GM23338 (cell line): ENCODE measurements around the gene FBXL20. TPM values are rescaled to one million over a fixed set of nuclear protein-coding genes. Genes with fewer than 3 reads are reported as not detected.

Source experiments
- ATAC-seq: fragments of 200-7000 bp; cut with Tn5 transposase; 3 replicates; pipeline ENCODE4 v1.9.1; 2020
- DNase-seq: peaks from one replicate; pipeline ENCODE4 v3.0.0-alpha.2; 2015; ENCODE audit warnings: low spot score
- H2AFZ ChIP-seq: fragments of 200-600 bp; sonication (generic); 2 replicates; pipeline ENCODE4 v1.8.0; 2016; ENCODE audit warnings: antibody characterized with exemption, mild to moderate bottlenecking, moderate library complexity
- H3F3A ChIP-seq: fragments of 200-600 bp; sonication (generic); replicated peaks from 2 replicates; pipeline ENCODE4 v1.8.0; 2017; ENCODE audit warnings: antibody characterized with exemption, mixed run types, low read depth
- H3K27ac ChIP-seq: fragments of 200-600 bp; sonication (generic); 2 replicates; pipeline ENCODE4 v1.6.1; 2016; ENCODE audit warnings: low read depth
- H3K27me3 ChIP-seq: fragments of 200-600 bp; sonication (generic); 2 replicates; pipeline ENCODE4 v1.8.0; 2016; ENCODE audit warnings: mild to moderate bottlenecking, mixed run types, moderate library complexity; ENCODE audit not compliant: insufficient read depth
- H3K36me3 ChIP-seq: fragments of 200-600 bp; sonication (generic); 2 replicates; pipeline ENCODE4 v1.8.0; 2016; ENCODE audit warnings: mild to moderate bottlenecking; ENCODE audit not compliant: insufficient read depth
- H3K4me1 ChIP-seq: fragments of 200-600 bp; sonication (generic); 2 replicates; pipeline ENCODE4 v1.8.0; 2016; ENCODE audit warnings: mild to moderate bottlenecking, moderate library complexity; ENCODE audit not compliant: insufficient read depth
- H3K4me2 ChIP-seq: fragments of 200-600 bp; sonication (generic); 2 replicates; pipeline ENCODE4 v1.7.1; 2017; ENCODE audit warnings: mixed run types
- H3K4me3 ChIP-seq: fragments of 200-600 bp; sonication (generic); 2 replicates; pipeline ENCODE4 v1.6.1; 2016; ENCODE audit warnings: mixed run types
- H3K79me2 ChIP-seq: fragments of 200-600 bp; sonication (generic); replicated peaks from 2 replicates; pipeline ENCODE4 v1.8.0; 2017; ENCODE audit warnings: mild to moderate bottlenecking; ENCODE audit not compliant: insufficient read depth
- H3K9me2 ChIP-seq: fragments of 200-600 bp; sonication (generic); 2 replicates; pipeline ENCODE4 v1.8.0; 2017; ENCODE audit not compliant: insufficient read depth
- H4K20me1 ChIP-seq: fragments of 200-600 bp; sonication (generic); replicated peaks from 2 replicates; pipeline ENCODE4 v1.8.0; 2017; ENCODE audit warnings: mild to moderate bottlenecking; ENCODE audit not compliant: insufficient read depth
- H3K27ac Mint-ChIP-seq: 2 replicates; pipeline ENCODE4 v1.8.0; 2020; ENCODE audit warnings: inconsistent platforms, mild to moderate bottlenecking, moderate library complexity, mixed read lengths
- H3K27me3 Mint-ChIP-seq: 3 replicates; pipeline ENCODE4 v1.8.0; 2022; ENCODE audit warnings: low read depth, mild to moderate bottlenecking, moderate library complexity, mixed read lengths, inconsistent platforms; ENCODE audit not compliant: insufficient read depth, poor library complexity
- H3K36me3 Mint-ChIP-seq: 3 replicates; pipeline ENCODE4 v1.8.0; 2021; ENCODE audit warnings: low read depth, mild to moderate bottlenecking, inconsistent platforms, moderate library complexity, mixed read lengths
- H3K4me1 Mint-ChIP-seq: 3 replicates; pipeline ENCODE4 v1.8.0; 2020; ENCODE audit warnings: mild to moderate bottlenecking, inconsistent platforms, mixed read lengths
- H3K4me3 Mint-ChIP-seq: 3 replicates; pipeline ENCODE4 v1.8.0; 2021; ENCODE audit warnings: moderate library complexity, mild to moderate bottlenecking, inconsistent platforms, mixed read lengths
- H3K9me3 Mint-ChIP-seq: 3 replicates; pipeline ENCODE4 v1.8.0; 2020; ENCODE audit warnings: moderate library complexity, mild to moderate bottlenecking, inconsistent platforms, mixed read lengths
- CREB1 ChIP-seq: fragments of 250-450 bp; sonication (Bioruptor Pico); IDR thresholded peaks from 2 replicates; pipeline ENCODE4 v1.5.0; 2020; ENCODE audit warnings: low read depth, mild to moderate bottlenecking, moderate library complexity
- ETS1 ChIP-seq: IDR thresholded peaks from 2 replicates; pipeline ENCODE4 v1.6.1; 2016; ENCODE audit warnings: antibody characterized with exemption
- EZH2phosphoT487 ChIP-seq: fragments of 200-600 bp; sonication (generic); IDR thresholded peaks from one replicate; pipeline ENCODE4 v1.8.1; 2018; ENCODE audit warnings: antibody characterized with exemption; ENCODE audit not compliant: unreplicated experiment
- JUNB ChIP-seq: IDR thresholded peaks from one replicate; pipeline ENCODE4 v1.6.1; 2016; ENCODE audit warnings: antibody characterized with exemption; ENCODE audit not compliant: unreplicated experiment
- NANOG ChIP-seq: IDR thresholded peaks from 2 replicates; pipeline ENCODE4 v1.6.1; 2016; ENCODE audit warnings: antibody characterized with exemption, borderline replicate concordance
- POLR2AphosphoS5 ChIP-seq: IDR thresholded peaks from 2 replicates; pipeline ENCODE4 v1.6.1; 2016; ENCODE audit warnings: antibody characterized with exemption, low read depth
- STAT1 ChIP-seq: IDR thresholded peaks from one replicate; pipeline ENCODE4 v1.6.1; 2016; ENCODE audit warnings: antibody characterized with exemption; ENCODE audit not compliant: unreplicated experiment
- ZNF114 ChIP-seq: fragments of 250-450 bp; sonication (Bioruptor Pico); IDR thresholded peaks from 2 replicates; pipeline ENCODE4 v1.5.0; 2020; ENCODE audit warnings: mild to moderate bottlenecking, moderate library complexity
- ZNF331 ChIP-seq: fragments of 250-450 bp; sonication (Bioruptor Pico); IDR thresholded peaks from 2 replicates; pipeline ENCODE4 v1.5.0; 2020; ENCODE audit warnings: low read depth, mild to moderate bottlenecking, moderate library complexity
- polyA plus RNA-seq: library from polyadenylated mRNA; unstranded; fragments of >200 nt; fragmentation: Nextera tagmentation; extraction: Ambion mirVana; gene quantifications from 2 replicates; pipeline ENCODE4 v1.2.1, GENCODE V29; 2016
- total RNA-seq: library from RNA; depleted of rRNA; stranded (reverse); fragments of >200 nt; shearing (Covaris generic); gene quantifications from 2 replicates; pipeline ENCODE4 v1.2.3, GENCODE V29; 2014
- TF ChIP-seq, protein P1 (sequence below), 2 experiments: fragments of 200-600 bp in 1 of 2; sonication (generic) in 1 of 2; conservative IDR thresholded peaks; 2 replicates each; pipeline versions ENCODE4 v1.5.1 to v1.6.1; 2016 to 2017; ENCODE audit warnings: antibody characterized with exemption in 2 of 2, low read depth in 2 of 2, mild to moderate bottlenecking in 2 of 2, moderate library complexity in 1 of 2
- TF ChIP-seq, protein P2 (sequence below): IDR thresholded peaks from one replicate; pipeline ENCODE4 v1.6.1; 2018; ENCODE audit warnings: antibody characterized with exemption; ENCODE audit not compliant: unreplicated experiment

The FBXL20 gene
- total and polyA plus RNA-seq, 2 experiments from 2014 or later: 2.9 to 6.9 TPM

- DNase-seq: peak; percentile 21
- Histone ChIP-seq H3K9me2 (no peaks in the 10 kb centered on the region), H3F3A (0 out of 2 replicates have a peak, but pooled peaks cover 1% of the 10 kb centered on the region), H4K20me1 (0 out of 2 replicates have a peak, but pooled peaks cover 4% of the 10 kb centered on the region), H3K79me2 (no peaks in the 10 kb centered on the region), H3K27ac (no peak overlapping the region), H2AFZ (no peak overlapping the region), H3K4me1 (no peaks in the 10 kb centered on the region), H3K4me3 (no peak overlapping the region), H3K4me2 (no peak overlapping the region), H3K36me3 (no peaks in the 10 kb centered on the region), H3K27me3 (no peaks in the 10 kb centered on the region)
- Mint-ChIP-seq H3K27me3 (no peaks in the 10 kb centered on the region), H3K4me1 (no peaks in the 10 kb centered on the region), H3K27ac (no peak overlapping the region), H3K4me3 (no peak overlapping the region), H3K9me3 (no peaks in the 10 kb centered on the region), H3K36me3 (no peaks in the 10 kb centered on the region)
- TF ChIP-seq ZNF114 (CRISPR knock-in tag): no peak
- TF ChIP-seq STAT1: no peak
- TF ChIP-seq ETS1: no peak
- TF ChIP-seq NANOG: no peak
- no peak for TF ChIP-seq JUNB
- TF ChIP-seq CREB1 (CRISPR knock-in tag): no peak
- TF ChIP-seq, protein P1, sequence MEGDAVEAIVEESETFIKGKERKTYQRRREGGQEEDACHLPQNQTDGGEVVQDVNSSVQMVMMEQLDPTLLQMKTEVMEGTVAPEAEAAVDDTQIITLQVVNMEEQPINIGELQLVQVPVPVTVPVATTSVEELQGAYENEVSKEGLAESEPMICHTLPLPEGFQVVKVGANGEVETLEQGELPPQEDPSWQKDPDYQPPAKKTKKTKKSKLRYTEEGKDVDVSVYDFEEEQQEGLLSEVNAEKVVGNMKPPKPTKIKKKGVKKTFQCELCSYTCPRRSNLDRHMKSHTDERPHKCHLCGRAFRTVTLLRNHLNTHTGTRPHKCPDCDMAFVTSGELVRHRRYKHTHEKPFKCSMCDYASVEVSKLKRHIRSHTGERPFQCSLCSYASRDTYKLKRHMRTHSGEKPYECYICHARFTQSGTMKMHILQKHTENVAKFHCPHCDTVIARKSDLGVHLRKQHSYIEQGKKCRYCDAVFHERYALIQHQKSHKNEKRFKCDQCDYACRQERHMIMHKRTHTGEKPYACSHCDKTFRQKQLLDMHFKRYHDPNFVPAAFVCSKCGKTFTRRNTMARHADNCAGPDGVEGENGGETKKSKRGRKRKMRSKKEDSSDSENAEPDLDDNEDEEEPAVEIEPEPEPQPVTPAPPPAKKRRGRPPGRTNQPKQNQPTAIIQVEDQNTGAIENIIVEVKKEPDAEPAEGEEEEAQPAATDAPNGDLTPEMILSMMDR (conservative IDR thresholded peaks at IDR 0.05; ENCODE audit: low read depth in 2 of 2): no peak; a peak in 2 of 4 replicates
- no peak for TF ChIP-seq EZH2phosphoT487
- TF ChIP-seq, protein P2, sequence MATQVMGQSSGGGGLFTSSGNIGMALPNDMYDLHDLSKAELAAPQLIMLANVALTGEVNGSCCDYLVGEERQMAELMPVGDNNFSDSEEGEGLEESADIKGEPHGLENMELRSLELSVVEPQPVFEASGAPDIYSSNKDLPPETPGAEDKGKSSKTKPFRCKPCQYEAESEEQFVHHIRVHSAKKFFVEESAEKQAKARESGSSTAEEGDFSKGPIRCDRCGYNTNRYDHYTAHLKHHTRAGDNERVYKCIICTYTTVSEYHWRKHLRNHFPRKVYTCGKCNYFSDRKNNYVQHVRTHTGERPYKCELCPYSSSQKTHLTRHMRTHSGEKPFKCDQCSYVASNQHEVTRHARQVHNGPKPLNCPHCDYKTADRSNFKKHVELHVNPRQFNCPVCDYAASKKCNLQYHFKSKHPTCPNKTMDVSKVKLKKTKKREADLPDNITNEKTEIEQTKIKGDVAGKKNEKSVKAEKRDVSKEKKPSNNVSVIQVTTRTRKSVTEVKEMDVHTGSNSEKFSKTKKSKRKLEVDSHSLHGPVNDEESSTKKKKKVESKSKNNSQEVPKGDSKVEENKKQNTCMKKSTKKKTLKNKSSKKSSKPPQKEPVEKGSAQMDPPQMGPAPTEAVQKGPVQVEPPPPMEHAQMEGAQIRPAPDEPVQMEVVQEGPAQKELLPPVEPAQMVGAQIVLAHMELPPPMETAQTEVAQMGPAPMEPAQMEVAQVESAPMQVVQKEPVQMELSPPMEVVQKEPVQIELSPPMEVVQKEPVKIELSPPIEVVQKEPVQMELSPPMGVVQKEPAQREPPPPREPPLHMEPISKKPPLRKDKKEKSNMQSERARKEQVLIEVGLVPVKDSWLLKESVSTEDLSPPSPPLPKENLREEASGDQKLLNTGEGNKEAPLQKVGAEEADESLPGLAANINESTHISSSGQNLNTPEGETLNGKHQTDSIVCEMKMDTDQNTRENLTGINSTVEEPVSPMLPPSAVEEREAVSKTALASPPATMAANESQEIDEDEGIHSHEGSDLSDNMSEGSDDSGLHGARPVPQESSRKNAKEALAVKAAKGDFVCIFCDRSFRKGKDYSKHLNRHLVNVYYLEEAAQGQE: no peak
- no peak for TF ChIP-seq POLR2AphosphoS5
- TF ChIP-seq ZNF331: no peak
- no peak for ATAC-seq
These were observed 48.9 kb downstream of the FBXL20 start for GRCh38 chr17:39352511-39352910.
